SK-N-MC (cell line): ENCODE results near the gene CBX5.
"Not testable (repeated sequence)": the region's sequence is repeated elsewhere in the genome, so short reads cannot be mapped to it uniquely, and the experiment has no call there.

ENCODE experiments used
- EZH2 ChIP-seq: fragments of 200-600 bp; sonication (generic); IDR thresholded peaks from one replicate; pipeline ENCODE4 v1.6.1; 2017; ENCODE audit warnings: antibody characterized with exemption
- POLR2AphosphoS5 ChIP-seq: IDR thresholded peaks from 2 replicates; pipeline ENCODE4 v1.6.1; 2012; ENCODE audit warnings: mild to moderate bottlenecking, low read depth, low read length, borderline replicate concordance

DNA sequence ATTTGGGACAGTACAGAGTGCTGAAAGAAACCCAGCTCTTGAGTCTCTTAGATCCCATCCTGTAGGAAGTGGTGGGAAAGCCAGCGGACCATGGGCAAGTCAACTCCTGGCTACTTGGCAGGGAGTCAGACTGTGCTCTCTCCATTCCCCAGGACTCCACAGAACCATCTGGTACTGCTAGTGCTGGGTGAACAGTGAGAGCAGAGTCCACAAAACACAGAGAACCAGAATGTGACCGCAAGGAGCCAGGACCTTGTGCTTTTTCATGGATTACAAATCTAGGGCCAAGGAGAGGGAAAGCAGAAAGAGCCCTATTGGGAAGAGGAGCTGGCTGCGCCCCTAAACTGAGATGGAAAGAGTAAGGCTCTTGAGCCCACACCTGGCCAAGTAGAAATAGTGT is 48.7 kb downstream of the CBX5 start:
- not testable (repeated sequence) for TF ChIP-seq EZH2, POLR2AphosphoS5
